HepG2 (cell line): ENCODE data around the gene DEPDC5. TPM values are rescaled to one million over a fixed set of nuclear protein-coding genes. Genes with fewer than 3 reads are reported as not detected.

Source experiments
- ATAC-seq: fragments of 200-7000 bp; cut with Tn5 transposase; 3 replicates; pipeline ENCODE4 v1.9.1; 2020; ENCODE audit warnings: mild to moderate bottlenecking, moderate library complexity
- BruUV-seq: library from RNA; stranded (reverse); fragments of 400-500 nt; replicated peaks from 2 replicates; lab custom pipeline; 2021; lab: Mats Ljungman, UMichigan
- CTCF ChIA-PET: fragments of 300-600 bp; formaldehyde crosslinking; extraction: SDS; loops from one replicate; lab custom pipeline; 2021; ENCODE audit warnings: low total read pairs, inconsistent platforms, low intra/inter-chr PET ratio; lab: Yijun Ruan, JAX
- POLR2A ChIA-PET: fragments of 350-600 bp; sonication (Branson Sonifier 250); formaldehyde crosslinking; loops from one replicate; lab custom pipeline; 2020; ENCODE audit warnings: antibody characterized with exemption, inconsistent platforms; lab: Yijun Ruan, JAX
- DNase-seq: peaks from one replicate; pipeline ENCODE4 v3.0.0-alpha.2; 2015; ENCODE audit warnings: low spot score
- FAIRE-seq: peaks from 3 replicates; lab custom pipeline; 2011; peaks lifted over from hg19 to GRCh38; lab: Jason Lieb, UNC
- H2AFZ ChIP-seq: one replicate; pipeline ENCODE4 v1.6.1; 2011; ENCODE audit warnings: low read length, inconsistent platforms
- H3K27ac ChIP-seq: fragments of 300-600 bp; 3 replicates; pipeline ENCODE4 v1.8.0; 2011; ENCODE audit warnings: mixed run types, mild to moderate bottlenecking, mixed read lengths, low read length, inconsistent platforms; ENCODE audit not compliant: insufficient read depth; ENCODE audit errors: extremely low read length
- H3K27me3 ChIP-seq, 2 experiments: fragments of 200-600 bp in 1 of 2; 2 replicates in 1 of 2; 3 replicates in 1 of 2; pipeline versions ENCODE4 v1.6.0 to v1.8.0; 2011; ENCODE audit warnings: low read length in 2 of 2, mild to moderate bottlenecking in 2 of 2, moderate library complexity in 2 of 2, inconsistent platforms in 1 of 2; ENCODE audit not compliant: insufficient read depth in 2 of 2, control insufficient read depth in 1 of 2
- H3K36me3 ChIP-seq, 2 experiments: fragments of 200-600 bp in 1 of 2; replicated peaks in 1 of 2; 2 replicates in 1 of 2; 3 replicates in 1 of 2; pipeline versions ENCODE4 v1.5.1 to v1.8.0; 2011; ENCODE audit warnings: low read length in 2 of 2, inconsistent platforms in 1 of 2; ENCODE audit not compliant: insufficient read depth in 2 of 2, control insufficient read depth in 1 of 2
- H3K4me1 ChIP-seq: 2 replicates; pipeline ENCODE4 v1.5.1; 2012; ENCODE audit warnings: low read length, inconsistent platforms; ENCODE audit not compliant: insufficient read depth
- H3K4me2 ChIP-seq: 2 replicates; pipeline ENCODE4 v1.6.0; 2011; ENCODE audit warnings: low read depth, low read length, inconsistent platforms
- H3K4me3 ChIP-seq, 3 experiments: fragments of 200-600 bp in 1 of 3; sonication (generic), shearing (Covaris generic) in 1 of 3; replicated peaks in 1 of 3; 2 replicates each; pipeline ENCODE4 v1.5.1; 2011 to 2016; ENCODE audit warnings: low read length in 3 of 3, inconsistent platforms in 2 of 3, low read depth in 2 of 3, mild to moderate bottlenecking in 2 of 3, control low read depth in 1 of 3, mixed read lengths in 1 of 3; ENCODE audit not compliant: insufficient read depth in 1 of 3
- H3K79me2 ChIP-seq: one replicate; pipeline ENCODE4 v1.6.1; 2011; ENCODE audit warnings: low read length, inconsistent platforms; ENCODE audit not compliant: insufficient read depth
- H3K9ac ChIP-seq: 2 replicates; pipeline ENCODE4 v1.6.0; 2011; ENCODE audit warnings: mild to moderate bottlenecking, low read depth, low read length, inconsistent platforms; ENCODE audit not compliant: insufficient read depth
- H3K9me3 ChIP-seq: 2 replicates; pipeline ENCODE4 v1.5.1; 2012; ENCODE audit warnings: mild to moderate bottlenecking, low read length
- H4K20me1 ChIP-seq: 2 replicates; pipeline ENCODE4 v1.6.0; 2011; ENCODE audit warnings: inconsistent platforms, mild to moderate bottlenecking, low read length, moderate library complexity; ENCODE audit not compliant: insufficient read depth
- TSC22D2 ChIP-seq: sonication (generic); formaldehyde crosslinking; IDR thresholded peaks from 2 replicates; pipeline ENCODE4 v1.5.1; 2020; ENCODE audit warnings: missing genetic modification reagents, mild to moderate bottlenecking, borderline replicate concordance
- ZBTB20 ChIP-seq: sonication (generic); formaldehyde crosslinking; IDR thresholded peaks from 2 replicates; pipeline ENCODE4 v1.8.1; 2023; ENCODE audit warnings: missing genetic modification reagents, low read depth, mild to moderate bottlenecking, borderline replicate concordance
- WGBS: methylation state at CpG from one replicate; pipeline ENCODE4 v1.1.6; 2017; ENCODE audit warnings: low lambda C conversion rate; 5-methylcytosine and 5-hydroxymethylcytosine counted together
- in situ Hi-C: cut with HindIII; loops from 2 replicates; pipeline ENCODE4 v1.10.0; 2017; ENCODE audit warnings: low pct_unique_long_range_greater_than_20kb; ENCODE audit not compliant: extremely low pct_ligation_motif_present
- intact Hi-C: fragments of 100-400 bp; cut with micrococcal nuclease; formaldehyde crosslinking; loops from one replicate; pipeline ENCODE4 v1.10.0; 2022; ENCODE audit not compliant: unreplicated experiment
- polyA plus RNA-seq, 8 experiments: library from polyadenylated mRNA; depleted of rRNA in 3 of 8; stranded (reverse) in 7 of 8; unstranded in 1 of 8; fragments of >200 nt; fragmentation: Illumina TruSeq in 4 of 8; extraction: Trizol in 4 of 8; gene quantifications; 2 replicates each; pipeline versions ENCODE4 v1.2.1 to v1.2.3, GENCODE V29; 2011 to 2016; ENCODE audit warnings: low read depth in 4 of 8, missing spikeins in 1 of 8, mixed read lengths in 1 of 8; ENCODE audit not compliant: insufficient read depth in 1 of 8
- total RNA-seq, 5 experiments: library from RNA; depleted of rRNA; stranded (reverse); fragments of >200 nt; fragmentation: Illumina TruSeq; extraction: Trizol; gene quantifications; 2 replicates each; pipeline ENCODE4 v1.2.3, GENCODE V29; 2016; ENCODE audit warnings: low read depth in 1 of 5
- TF ChIP-seq, protein P1 (sequence below): sonication (generic); formaldehyde crosslinking; IDR thresholded peaks from 2 replicates; pipeline ENCODE4 v1.5.1; 2020; ENCODE audit warnings: mild to moderate bottlenecking, moderate library complexity, missing genetic modification reagents
- TF ChIP-seq, protein P2 (sequence below): IDR thresholded peaks from 2 replicates; pipeline ENCODE4 v1.6.1; 2016; ENCODE audit warnings: missing compliant biosample characterization, missing genetic modification reagents, borderline replicate concordance

Gene DEPDC5
- total and polyA plus RNA-seq, 2 of the 13 experiments (the other 11 are each of a cell fraction or from before 2014, with no cell fraction given) = 9.8 to 12.4 TPM

DNA sequence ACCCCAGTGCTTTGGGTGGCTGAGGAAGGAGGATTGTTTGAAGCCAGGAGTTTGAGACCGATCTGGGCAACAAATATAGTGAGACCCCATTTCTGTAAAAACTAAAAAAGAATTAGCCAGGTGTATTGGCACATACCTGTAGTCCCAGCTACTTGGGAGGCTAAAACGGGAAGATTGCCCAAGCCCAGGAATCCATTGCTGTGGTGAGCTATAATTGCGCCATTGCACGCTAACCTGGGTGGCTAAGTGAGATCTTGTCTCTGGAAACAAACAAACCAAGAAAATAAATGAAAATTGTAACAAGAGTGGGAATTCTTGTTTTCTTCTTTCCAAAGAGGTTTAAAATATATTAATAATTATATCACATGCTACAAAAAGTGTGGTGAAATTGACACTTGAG lies 52.9 kb downstream of the DEPDC5 start:
- TF ChIP-seq, protein P1, sequence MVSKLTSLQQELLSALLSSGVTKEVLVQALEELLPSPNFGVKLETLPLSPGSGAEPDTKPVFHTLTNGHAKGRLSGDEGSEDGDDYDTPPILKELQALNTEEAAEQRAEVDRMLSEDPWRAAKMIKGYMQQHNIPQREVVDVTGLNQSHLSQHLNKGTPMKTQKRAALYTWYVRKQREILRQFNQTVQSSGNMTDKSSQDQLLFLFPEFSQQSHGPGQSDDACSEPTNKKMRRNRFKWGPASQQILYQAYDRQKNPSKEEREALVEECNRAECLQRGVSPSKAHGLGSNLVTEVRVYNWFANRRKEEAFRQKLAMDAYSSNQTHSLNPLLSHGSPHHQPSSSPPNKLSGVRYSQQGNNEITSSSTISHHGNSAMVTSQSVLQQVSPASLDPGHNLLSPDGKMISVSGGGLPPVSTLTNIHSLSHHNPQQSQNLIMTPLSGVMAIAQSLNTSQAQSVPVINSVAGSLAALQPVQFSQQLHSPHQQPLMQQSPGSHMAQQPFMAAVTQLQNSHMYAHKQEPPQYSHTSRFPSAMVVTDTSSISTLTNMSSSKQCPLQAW (CRISPR knock-in tag) = no peak
- TF ChIP-seq TSC22D2 (CRISPR knock-in tag) (no peak), ZBTB20 (no peak)
- TF ChIP-seq, protein P2, sequence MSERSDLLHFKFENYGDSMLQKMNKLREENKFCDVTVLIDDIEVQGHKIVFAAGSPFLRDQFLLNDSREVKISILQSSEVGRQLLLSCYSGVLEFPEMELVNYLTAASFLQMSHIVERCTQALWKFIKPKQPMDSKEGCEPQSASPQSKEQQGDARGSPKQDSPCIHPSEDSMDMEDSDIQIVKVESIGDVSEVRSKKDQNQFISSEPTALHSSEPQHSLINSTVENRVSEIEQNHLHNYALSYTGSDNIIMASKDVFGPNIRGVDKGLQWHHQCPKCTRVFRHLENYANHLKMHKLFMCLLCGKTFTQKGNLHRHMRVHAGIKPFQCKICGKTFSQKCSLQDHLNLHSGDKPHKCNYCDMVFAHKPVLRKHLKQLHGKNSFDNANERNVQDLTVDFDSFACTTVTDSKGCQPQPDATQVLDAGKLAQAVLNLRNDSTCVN (CRISPR knock-in tag) = no peak
- ChIA-PET POLR2A (no interaction called here), CTCF (no interaction called here)
- Histone ChIP-seq H3K79me2 (no peaks in the 10 kb centered on the region), H3K27me3 (no peaks in the 10 kb centered on the region; a peak in 1 of 5 replicates), H3K9ac (no peak overlapping the region), H3K4me2 (no peak overlapping the region), H3K4me3 (no peak overlapping the region), H4K20me1 (no peaks in the 10 kb centered on the region), H3K36me3 (peaks cover 8 to 45% of the 10 kb centered on the region in 2 experiments; a peak in 4 of 5 replicates), H3K4me1 (no peaks in the 10 kb centered on the region), H2AFZ (no peak overlapping the region), H3K27ac (no peak overlapping the region), H3K9me3 (no peaks in the 10 kb centered on the region)
- FAIRE-seq (no peak), DNase-seq (no peak), ATAC-seq (no peak)
- BruUV-seq = no TSS peak
- in situ Hi-C loops (no loop called here), intact Hi-C loops (no loop called here)
- WGBS = 88% methylated on average over 4 of the region's 4 CpGs
